Mucosa of descending colon (tissue), 3 donors: ENCODE measurements around the gene TGOLN2. TPM values are rescaled to one million over a fixed set of nuclear protein-coding genes. Genes with fewer than 3 reads are reported as not detected.

ENCODE experiments used
- ATAC-seq: fragments of 200-7000 bp; cut with Tn5 transposase; one replicate; pipeline ENCODE4 v1.9.1; 2020; ENCODE audit warnings: mild to moderate bottlenecking, moderate library complexity
- DNase-seq, 3 donors: peaks; one replicate each; pipeline ENCODE4 v3.0.0-alpha.2; 2020
- H3K36me3 ChIP-seq: fragments of 200-600 bp; one replicate; pipeline ENCODE4 v1.8.0; 2021; ENCODE audit warnings: low read depth, mild to moderate bottlenecking
- H3K4me1 ChIP-seq: fragments of 200-600 bp; one replicate; pipeline ENCODE4 v1.8.0; 2021; ENCODE audit warnings: low read depth, mild to moderate bottlenecking
- H3K4me3 ChIP-seq: fragments of 200-600 bp; one replicate; pipeline ENCODE4 v1.8.0; 2021; ENCODE audit warnings: mild to moderate bottlenecking
- H3K9me3 ChIP-seq: fragments of 200-600 bp; one replicate; pipeline ENCODE4 v1.8.0; 2021; ENCODE audit warnings: mild to moderate bottlenecking
- CTCF ChIP-seq: fragments of 200-600 bp; IDR thresholded peaks from one replicate; pipeline ENCODE4 v1.8.0; 2022; ENCODE audit warnings: antibody characterized with exemption, mild to moderate bottlenecking
- intact Hi-C, 2 donors: fragments of 100-400 bp; cut with DNase I in 1 of 2; cut with micrococcal nuclease in 1 of 2; formaldehyde crosslinking; loops; one replicate each; pipeline versions ENCODE4 v1.11.0 to v1.11.1; 2022; cut with DNase I, micrococcal nuclease
- total RNA-seq, 3 donors: library from RNA; stranded (reverse); fragmentation: NEBNext Ultra II Directional in 2 of 3; extraction: Animal tissue kit (Norgen Biotek cat#: 25700) in 2 of 3; gene quantifications; one replicate each; pipeline versions ENCODE4 v1.2.1 to v1.2.4, GENCODE V29; 2021 to 2023
- donor health status: DM: no; HTN: no; CAD: no; lungs with moderate emphysema.
- donor health status: DM: no; HTN: no; CAD: no.
- donor health status: DM: no; HTN: yes; CAD: no.

Gene TGOLN2
- total RNA-seq, 3 donors from 2014 or later: 148 to 227 (median 163) TPM

GRCh38 chr2:85314884-85315242 lies 12.9 kb downstream of the TGOLN2 start:
- TF ChIP-seq CTCF: no peak
- ATAC-seq: peak; percentile 78
- H3K4me3 ChIP-seq: no peak overlapping the region
- H3K4me1 ChIP-seq: no peaks in the 10 kb centered on the region
- intact Hi-C loops: no loop called here
- H3K36me3 ChIP-seq: no peaks in the 10 kb centered on the region
- no peak for DNase-seq
- H3K9me3 ChIP-seq: no peaks in the 10 kb centered on the region

GRCh38 chr2:85312404-85312803 lies 15.4 kb downstream of the TGOLN2 start:
- Histone ChIP-seq H3K36me3 (no peaks in the 10 kb centered on the region), H3K4me3 (no peak overlapping the region), H3K9me3 (no peaks in the 10 kb centered on the region), H3K4me1 (peaks cover 14% of the 10 kb centered on the region)
- TF ChIP-seq CTCF: no peak
- intact Hi-C loops: no loop called here
- ATAC-seq (no peak), DNase-seq (no peak)

GRCh38 chr2:85310330-85310729 lies 17.5 kb downstream of the TGOLN2 start:
- no peaks in the 10 kb centered on the region for H3K9me3 ChIP-seq
- ATAC-seq: no peak
- H3K4me1 ChIP-seq: peaks cover 22% of the 10 kb centered on the region
- intact Hi-C loops: no loop called here
- no peak for TF ChIP-seq CTCF
- H3K36me3 ChIP-seq: no peaks in the 10 kb centered on the region
- no peak overlapping the region for H3K4me3 ChIP-seq
- no peak for DNase-seq

GRCh38 chr2:85309699-85310321 lies 18.0 kb downstream of the TGOLN2 start:
- intact Hi-C loops: loop anchor here in 1 of 2 donors (10.0 kb wide), 1 partner anchor 255 kb away; no protein-coding TSS in a partner anchor
- H3K4me1 ChIP-seq: peaks cover 22% of the 10 kb centered on the region

GRCh38 chr2:85308896-85309555 lies 18.8 kb downstream of the TGOLN2 start:
- no peaks in the 10 kb centered on the region for H3K9me3 ChIP-seq
- no peak for TF ChIP-seq CTCF
- H3K4me1 ChIP-seq: peaks cover 22% of the 10 kb centered on the region
- intact Hi-C loops: loop anchor here in 1 of 2 donors (10.0 kb wide), 1 partner anchor 254 kb away; no protein-coding TSS in a partner anchor
- H3K36me3 ChIP-seq: no peaks in the 10 kb centered on the region
- no peak overlapping the region for H3K4me3 ChIP-seq
- DNase-seq (peak; percentile 62 to 80 (median 75)), ATAC-seq (peak; percentile 19)

More at GRCh38 chr2:85309699-85310321, 18.0 kb downstream of the TGOLN2 start:
- DNase-seq (no peak), ATAC-seq (no peak)
- H3K9me3 ChIP-seq: no peaks in the 10 kb centered on the region
- H3K36me3 ChIP-seq: no peaks in the 10 kb centered on the region
- TF ChIP-seq CTCF: no peak
- H3K4me3 ChIP-seq: no peak overlapping the region
